OCI-LY7 (cell line): ENCODE data around the gene DPH6. TPM values are rescaled to one million over a fixed set of nuclear protein-coding genes. Genes with fewer than 3 reads are reported as not detected.

Source experiments
- BruUV-seq: library from RNA; stranded (reverse); fragments of 400-500 nt; replicated peaks from 2 replicates; lab custom pipeline; 2021; lab: Mats Ljungman, UMichigan
- CTCF ChIA-PET: fragments of 300-600 bp; sonication (Branson Sonifier 250); formaldehyde crosslinking; loops from one replicate; lab custom pipeline; 2022; ENCODE audit warnings: antibody characterized with exemption; ENCODE audit not compliant: unreplicated experiment; lab: Charles Lee
- POLR2A ChIA-PET: fragments of 300-600 bp; sonication (Branson Sonifier 250); formaldehyde crosslinking; loops from one replicate; lab custom pipeline; 2022; ENCODE audit warnings: antibody characterized with exemption; lab: Charles Lee
- DNase-seq: peaks from one replicate; pipeline ENCODE4 v3.0.0-alpha.2; 2015; ENCODE audit warnings: low spot score
- H2AFZ ChIP-seq: fragments of 200-600 bp; sonication (generic), shearing (Covaris generic); 2 replicates; pipeline ENCODE4 v1.6.1; 2014; ENCODE audit warnings: mild to moderate bottlenecking, antibody characterized with exemption, low read length, moderate library complexity
- H3K27ac ChIP-seq: fragments of 200-600 bp; sonication (generic); 2 replicates; pipeline ENCODE4 v1.5.1; 2014; ENCODE audit warnings: mixed run types, low read depth, mild to moderate bottlenecking, moderate library complexity, low read length, inconsistent platforms; ENCODE audit not compliant: poor library complexity, severe bottlenecking
- H3K36me3 ChIP-seq: fragments of 200-600 bp; sonication (generic); 2 replicates; pipeline ENCODE4 v1.6.1; 2014; ENCODE audit warnings: mild to moderate bottlenecking, antibody characterized with exemption, low read length, moderate library complexity, mixed read lengths; ENCODE audit not compliant: insufficient read depth
- H3K4me1 ChIP-seq: fragments of 200-600 bp; sonication (generic); 2 replicates; pipeline ENCODE4 v1.5.1; 2014; ENCODE audit warnings: mild to moderate bottlenecking, low read length; ENCODE audit not compliant: insufficient read depth, poor library complexity, severe bottlenecking
- H3K4me2 ChIP-seq: fragments of 200-600 bp; sonication (generic); 2 replicates; pipeline ENCODE4 v1.6.1; 2014; ENCODE audit warnings: mild to moderate bottlenecking, low read length
- H3K4me3 ChIP-seq: fragments of 200-600 bp; sonication (generic); 2 replicates; pipeline ENCODE4 v1.5.1; 2014; ENCODE audit warnings: mild to moderate bottlenecking, low read depth, low read length; ENCODE audit not compliant: poor library complexity, severe bottlenecking
- H3K79me2 ChIP-seq: fragments of 200-600 bp; sonication (generic); 2 replicates; pipeline ENCODE4 v1.6.1; 2016; ENCODE audit warnings: low read depth, mild to moderate bottlenecking, low read length, moderate library complexity, mixed read lengths; ENCODE audit not compliant: insufficient read depth
- H3K9me2 ChIP-seq: fragments of 200-600 bp; sonication (generic); 2 replicates; pipeline ENCODE4 v1.6.1; 2016; ENCODE audit warnings: mild to moderate bottlenecking, low read length, mixed read lengths; ENCODE audit not compliant: insufficient read depth
- H3K9me3 ChIP-seq: fragments of 200-600 bp; sonication (generic); 2 replicates; pipeline ENCODE4 v1.6.1; 2014; ENCODE audit warnings: mild to moderate bottlenecking, mixed run types, low read length, mixed read lengths
- H4K20me1 ChIP-seq: fragments of 200-600 bp; sonication (generic); 2 replicates; pipeline ENCODE4 v1.6.1; 2014; ENCODE audit warnings: mild to moderate bottlenecking, antibody characterized with exemption, low read length, moderate library complexity, mixed read lengths; ENCODE audit not compliant: insufficient read depth
- EZH2phosphoT487 ChIP-seq: fragments of 200-600 bp; sonication (generic); IDR thresholded peaks from 2 replicates; pipeline ENCODE4 v1.6.1; 2018; ENCODE audit warnings: low read depth, borderline replicate concordance, mild to moderate bottlenecking, mixed run types, antibody characterized with exemption, low read length, moderate library complexity, mixed read lengths
- intact Hi-C: fragments of 100-400 bp; cut with micrococcal nuclease; formaldehyde crosslinking; loops from one replicate; pipeline ENCODE4 v1.10.0; 2022; ENCODE audit not compliant: unreplicated experiment
- total RNA-seq, 2 experiments: library from RNA; depleted of rRNA in 1 of 2; stranded (reverse); fragments of >200 nt in 1 of 2; shearing (Covaris generic) in 1 of 2; gene quantifications; 2 replicates each; pipeline ENCODE4 v1.2.3, GENCODE V29; 2014 to 2022
- TF ChIP-seq, protein P1 (sequence below): fragments of 200-600 bp; sonication (generic); conservative IDR thresholded peaks from 2 replicates; pipeline ENCODE4 v1.5.1; 2014; ENCODE audit warnings: mild to moderate bottlenecking, antibody characterized with exemption, low read length, moderate library complexity, mixed read lengths

DPH6 gene
- total RNA-seq, 2 experiments from 2014 or later: 12.6 to 21.4 TPM

DNA sequence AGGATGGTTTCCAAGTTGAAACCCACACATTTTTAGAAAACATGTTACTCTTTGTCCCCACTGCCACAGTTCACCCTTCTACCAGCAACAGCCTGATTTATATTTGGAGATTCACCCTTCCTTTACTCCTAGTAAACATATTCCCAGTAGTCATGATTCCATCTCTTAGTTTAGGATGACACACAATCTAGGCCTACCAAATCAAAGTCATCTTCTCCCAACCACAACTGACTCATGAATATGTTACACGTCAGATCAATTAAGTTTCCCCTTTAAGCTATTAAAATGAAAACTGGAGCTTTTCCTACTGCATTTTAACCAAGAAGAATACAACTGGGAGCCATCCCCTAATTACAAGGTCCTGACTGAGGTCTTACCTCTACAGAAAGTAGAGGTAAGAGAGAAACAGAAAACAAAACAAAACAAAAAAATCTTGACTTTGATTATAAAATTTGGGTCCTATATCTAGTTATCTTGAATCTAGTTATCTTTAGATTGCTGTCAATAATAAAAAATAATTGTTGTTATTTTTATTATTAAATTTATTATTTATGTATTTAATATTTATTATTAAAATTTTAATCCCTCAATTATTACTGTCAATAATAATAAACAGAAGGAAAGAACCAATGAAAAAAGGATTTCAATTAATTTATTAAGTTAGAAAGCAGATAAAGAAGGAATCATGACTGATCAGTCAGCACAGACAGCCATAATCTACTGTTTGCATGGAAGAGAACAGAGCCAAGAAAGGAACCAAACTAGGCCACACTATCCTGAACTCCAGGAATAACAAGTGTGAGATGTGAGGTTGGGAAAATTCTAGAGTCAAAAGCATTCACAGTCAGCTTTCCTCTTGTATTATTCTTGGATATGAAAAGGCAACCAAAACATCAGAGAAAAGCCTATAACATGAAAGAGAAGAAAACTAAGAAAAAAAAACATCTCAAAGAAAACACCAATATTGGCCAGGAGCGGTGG lies 12.5 kb downstream of the DPH6 start:
- intact Hi-C loops: no loop called here
- H3K79me2 ChIP-seq: no peaks in the 10 kb centered on the region
- CTCF ChIA-PET: no interaction called here

DNA sequence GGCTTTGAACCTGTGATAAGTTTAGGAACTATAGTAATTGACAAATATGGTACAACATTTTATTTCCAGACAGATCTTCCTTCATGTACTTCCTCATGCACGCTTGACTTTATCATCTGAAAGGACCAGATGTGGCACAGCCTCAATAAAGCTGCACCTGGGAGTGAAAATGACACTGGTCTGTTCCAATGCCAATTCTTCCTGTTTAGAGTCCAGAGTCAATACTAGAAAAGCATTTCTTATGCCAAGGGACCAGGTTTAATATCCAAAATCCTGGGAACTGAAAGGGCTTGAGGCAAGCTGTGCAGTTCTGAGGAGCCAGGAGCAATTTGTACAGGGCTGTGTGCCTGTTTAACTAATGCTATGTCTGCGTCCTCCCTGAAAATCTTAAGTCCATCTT lies 15.3 kb downstream of the DPH6 start:
- no peak for DNase-seq
- H3K79me2 ChIP-seq: no peaks in the 10 kb centered on the region
- H3K9me3 ChIP-seq: 0 out of 2 replicates have a peak, but pooled peaks cover 3% of the 10 kb centered on the region
- H3K4me3 ChIP-seq: no peak overlapping the region
- no peak overlapping the region for H3K27ac ChIP-seq
- H3K9me2 ChIP-seq: no peaks in the 10 kb centered on the region
- TF ChIP-seq, protein P1, sequence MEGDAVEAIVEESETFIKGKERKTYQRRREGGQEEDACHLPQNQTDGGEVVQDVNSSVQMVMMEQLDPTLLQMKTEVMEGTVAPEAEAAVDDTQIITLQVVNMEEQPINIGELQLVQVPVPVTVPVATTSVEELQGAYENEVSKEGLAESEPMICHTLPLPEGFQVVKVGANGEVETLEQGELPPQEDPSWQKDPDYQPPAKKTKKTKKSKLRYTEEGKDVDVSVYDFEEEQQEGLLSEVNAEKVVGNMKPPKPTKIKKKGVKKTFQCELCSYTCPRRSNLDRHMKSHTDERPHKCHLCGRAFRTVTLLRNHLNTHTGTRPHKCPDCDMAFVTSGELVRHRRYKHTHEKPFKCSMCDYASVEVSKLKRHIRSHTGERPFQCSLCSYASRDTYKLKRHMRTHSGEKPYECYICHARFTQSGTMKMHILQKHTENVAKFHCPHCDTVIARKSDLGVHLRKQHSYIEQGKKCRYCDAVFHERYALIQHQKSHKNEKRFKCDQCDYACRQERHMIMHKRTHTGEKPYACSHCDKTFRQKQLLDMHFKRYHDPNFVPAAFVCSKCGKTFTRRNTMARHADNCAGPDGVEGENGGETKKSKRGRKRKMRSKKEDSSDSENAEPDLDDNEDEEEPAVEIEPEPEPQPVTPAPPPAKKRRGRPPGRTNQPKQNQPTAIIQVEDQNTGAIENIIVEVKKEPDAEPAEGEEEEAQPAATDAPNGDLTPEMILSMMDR: no peak
- no peak for TF ChIP-seq EZH2phosphoT487
- peaks cover 13% of the 10 kb centered on the region for H3K36me3 ChIP-seq
- H3K4me2 ChIP-seq: no peak overlapping the region
- BruUV-seq: no TSS peak
- no peak overlapping the region for H2AFZ ChIP-seq
- CTCF ChIA-PET: no interaction called here
- POLR2A ChIA-PET: no interaction called here
- intact Hi-C loops: no loop called here
- H4K20me1 ChIP-seq: no peaks in the 10 kb centered on the region
- H3K4me1 ChIP-seq: no peaks in the 10 kb centered on the region

More for the DNA sequence above, 12.5 kb downstream of the DPH6 start:
- POLR2A ChIA-PET: interaction anchor here (1.1 kb wide), 1 partner anchor 13 kb away, joined by 4 read pairs; no protein-coding TSS in a partner anchor
- TF ChIP-seq EZH2phosphoT487: no peak
- TF ChIP-seq, protein P1: no peak
- BruUV-seq: no TSS peak
- no peak overlapping the region for H3K27ac ChIP-seq
- peaks cover 23% of the 10 kb centered on the region for H3K36me3 ChIP-seq
- no peaks in the 10 kb centered on the region for H4K20me1 ChIP-seq
- H3K9me2 ChIP-seq: no peaks in the 10 kb centered on the region
- no peak overlapping the region for H3K4me3 ChIP-seq
- H3K4me1 ChIP-seq: no peaks in the 10 kb centered on the region
- no peak overlapping the region for H3K4me2 ChIP-seq
- DNase-seq: no peak
- 0 out of 2 replicates have a peak, but pooled peaks cover 3% of the 10 kb centered on the region for H3K9me3 ChIP-seq
- no peak overlapping the region for H2AFZ ChIP-seq

DNA sequence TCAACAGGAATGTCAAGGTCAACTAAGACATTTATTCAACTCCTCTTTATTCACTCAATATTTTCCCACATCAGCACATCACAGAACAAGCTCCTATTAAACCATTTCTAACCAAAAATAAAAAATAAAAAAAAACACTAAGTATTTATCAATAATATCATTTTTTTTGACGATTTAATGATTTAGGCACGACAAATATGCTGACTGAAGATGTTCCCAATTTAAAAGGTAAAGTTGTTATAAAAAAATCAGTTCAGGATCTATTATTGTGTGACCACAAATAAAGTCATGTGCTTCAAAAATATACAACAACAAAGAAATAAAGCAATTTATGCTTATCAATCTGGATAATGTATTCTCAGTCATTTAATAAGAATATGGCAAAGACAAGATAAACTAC lies 16.2 kb downstream of the DPH6 start:
- H3K27ac ChIP-seq: no peak overlapping the region
- H3K4me3 ChIP-seq: no peak overlapping the region
- ChIA-PET POLR2A (no interaction called here), CTCF (no interaction called here)
- H3K79me2 ChIP-seq: no peaks in the 10 kb centered on the region
- no peak overlapping the region for H2AFZ ChIP-seq
- H3K9me2 ChIP-seq: no peaks in the 10 kb centered on the region
- DNase-seq: no peak
- 0 out of 2 replicates have a peak, but pooled peaks cover 3% of the 10 kb centered on the region for H3K9me3 ChIP-seq
- intact Hi-C loops: loop anchor here (10.0 kb wide), 1 partner anchor 225 kb away; no protein-coding TSS in a partner anchor
- H3K36me3 ChIP-seq: peaks cover 13% of the 10 kb centered on the region
- TF ChIP-seq, protein P1: no peak
- no peaks in the 10 kb centered on the region for H4K20me1 ChIP-seq
- BruUV-seq: no TSS peak
- no peak overlapping the region for H3K4me2 ChIP-seq
- no peaks in the 10 kb centered on the region for H3K4me1 ChIP-seq
